Measurements from ENCODE around the gene COL13A1.

The COL13A1 gene

GRCh38 chr10:69766161-69766910, 35.4 kb upstream of the COL13A1 start:
- TF ChIP-seq PAX5 (IDR thresholded peaks at IDR 0.05; ENCODE audit: insufficient read depth, low read length, severe bottlenecking) (no peak), POU2F2 (IDR thresholded peaks at IDR 0.05; ENCODE audit: low read depth, low read length) (no peak), POLR2AphosphoS5 (IDR thresholded peaks at IDR 0.05; ENCODE audit: low read depth, low read length) (no peak), SPI1 (IDR thresholded peaks at IDR 0.05; ENCODE audit: low read depth, low read length) (no peak), POLR2A (IDR thresholded peaks at IDR 0.05; ENCODE audit: low read depth, low read length) (no peak), TAF1 (IDR thresholded peaks at IDR 0.05; ENCODE audit: low read depth, low read length) (no peak)
- FAIRE-seq = no peak
- DNase-seq (ENCODE audit: insufficient read length, low spot score) = no peak

DNA sequence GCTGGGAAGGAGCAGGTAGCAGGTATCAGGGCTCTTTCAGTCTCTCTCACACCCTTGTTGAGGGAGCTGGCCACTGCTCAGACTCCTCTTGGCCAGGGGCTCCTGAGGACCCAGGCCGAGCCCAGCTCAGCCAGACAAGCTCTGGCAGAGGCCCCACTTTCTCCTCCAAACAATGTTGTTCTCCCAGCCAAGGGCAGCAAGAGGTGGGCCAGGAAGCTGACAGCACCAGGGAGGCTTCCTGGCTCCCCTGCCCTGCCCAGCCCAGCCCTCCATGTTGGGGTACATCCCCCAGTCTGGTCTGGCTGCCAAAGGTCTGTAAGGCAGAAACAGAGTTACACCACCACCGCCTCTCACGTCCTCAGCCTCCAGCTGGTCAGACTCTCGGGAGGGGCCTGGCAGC, 33.9 kb upstream of the COL13A1 start:
- DNase-seq (ENCODE audit: insufficient read length, low spot score) (no peak), FAIRE-seq (no peak)
- TF ChIP-seq TAF1 (IDR thresholded peaks at IDR 0.05; ENCODE audit: low read depth, low read length) (no peak), SPI1 (IDR thresholded peaks at IDR 0.05; ENCODE audit: low read depth, low read length) (no peak), POLR2A (IDR thresholded peaks at IDR 0.05; ENCODE audit: low read depth, low read length) (no peak), PAX5 (IDR thresholded peaks at IDR 0.05; ENCODE audit: insufficient read depth, low read length, severe bottlenecking) (no peak), POU2F2 (IDR thresholded peaks at IDR 0.05; ENCODE audit: low read depth, low read length) (no peak), POLR2AphosphoS5 (IDR thresholded peaks at IDR 0.05; ENCODE audit: low read depth, low read length) (no peak)

DNA sequence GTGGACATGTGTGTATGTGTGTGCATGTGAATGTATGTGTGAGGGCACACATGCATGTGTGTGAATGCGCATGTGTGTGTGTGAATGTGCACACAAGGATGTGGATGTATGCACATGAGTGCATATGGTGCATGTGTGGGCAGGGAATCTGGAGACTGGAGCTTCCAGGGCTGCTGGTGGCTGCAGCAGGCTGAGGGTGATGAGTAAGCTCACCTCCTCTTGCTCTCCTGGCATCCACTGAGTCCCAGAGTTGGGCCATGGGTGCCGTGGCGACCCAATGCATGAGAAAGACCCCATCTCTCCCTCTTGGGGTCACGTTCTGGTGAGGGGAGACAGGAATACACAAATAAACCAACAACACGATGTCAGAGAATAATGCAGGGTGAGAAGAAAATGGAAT, 33.3 kb upstream of the COL13A1 start:
- no peak for DNase-seq (ENCODE audit: insufficient read length, low spot score)
- no peak for FAIRE-seq
- TF ChIP-seq PAX5 (IDR thresholded peaks at IDR 0.05; ENCODE audit: insufficient read depth, low read length, severe bottlenecking) = no peak
- TF ChIP-seq TAF1 (IDR thresholded peaks at IDR 0.05; ENCODE audit: low read depth, low read length) = no peak
- TF ChIP-seq POLR2AphosphoS5 (IDR thresholded peaks at IDR 0.05; ENCODE audit: low read depth, low read length) = no peak
- no peak for TF ChIP-seq POLR2A (IDR thresholded peaks at IDR 0.05; ENCODE audit: low read depth, low read length)
- TF ChIP-seq POU2F2 (IDR thresholded peaks at IDR 0.05; ENCODE audit: low read depth, low read length) = no peak
- no peak for TF ChIP-seq SPI1 (IDR thresholded peaks at IDR 0.05; ENCODE audit: low read depth, low read length)

DNA sequence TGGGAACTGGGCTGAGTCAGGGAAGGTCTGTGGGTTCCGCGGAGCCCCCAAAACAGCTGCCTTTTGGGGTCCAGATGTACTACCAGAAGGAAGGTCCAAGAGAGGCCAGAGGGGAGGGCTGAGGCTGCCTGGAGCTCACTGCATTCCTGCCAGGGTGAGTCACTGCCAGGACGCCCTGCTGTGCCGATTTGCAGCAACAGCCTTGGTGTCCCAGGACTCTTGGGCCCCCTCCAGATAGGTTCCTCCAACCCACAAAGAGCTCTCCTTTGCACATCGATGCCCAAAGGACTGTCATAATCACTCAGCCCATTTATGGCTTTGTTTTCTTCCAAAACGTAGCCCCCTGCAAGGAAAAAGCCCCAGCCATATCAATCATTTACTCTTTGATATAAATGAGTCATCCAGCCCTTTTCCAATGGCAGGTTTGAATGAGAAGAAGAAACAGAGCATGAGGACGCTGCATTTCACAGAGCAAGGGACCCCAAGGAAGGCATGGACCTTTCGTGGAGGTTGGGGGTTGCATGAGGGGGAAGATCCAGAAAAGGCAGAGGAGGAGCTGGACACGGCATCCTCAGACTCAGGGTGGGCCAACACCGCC, 32.2 kb upstream of the COL13A1 start:
- FAIRE-seq = no peak
- no peak for DNase-seq (ENCODE audit: insufficient read length, low spot score)
- no peak for TF ChIP-seq TAF1 (IDR thresholded peaks at IDR 0.05; ENCODE audit: low read depth, low read length)
- TF ChIP-seq POLR2AphosphoS5 (IDR thresholded peaks at IDR 0.05; ENCODE audit: low read depth, low read length) = no peak
- TF ChIP-seq POLR2A (IDR thresholded peaks at IDR 0.05; ENCODE audit: low read depth, low read length) = no peak
- TF ChIP-seq PAX5 (IDR thresholded peaks at IDR 0.05; ENCODE audit: insufficient read depth, low read length, severe bottlenecking) = no peak
- no peak for TF ChIP-seq SPI1 (IDR thresholded peaks at IDR 0.05; ENCODE audit: low read depth, low read length)
- no peak for TF ChIP-seq POU2F2 (IDR thresholded peaks at IDR 0.05; ENCODE audit: low read depth, low read length)

- DNase-seq (ENCODE audit: insufficient read length, low spot score) (no peak), FAIRE-seq (no peak)
- no peak for TF ChIP-seq TAF1 (IDR thresholded peaks at IDR 0.05; ENCODE audit: low read depth, low read length)
- peak; percentile 50; the same call in 1 of the 2 replicates for TF ChIP-seq SPI1 (IDR thresholded peaks at IDR 0.05; ENCODE audit: low read depth, low read length)
These were observed 28.6 kb upstream of the COL13A1 start for GRCh38 chr10:69772933-69773704.

GRCh38 chr10:69774596-69774995, 27.1 kb upstream of the COL13A1 start:
- no peak for TF ChIP-seq POU2F2 (IDR thresholded peaks at IDR 0.05; ENCODE audit: low read depth, low read length)
- TF ChIP-seq SPI1 (IDR thresholded peaks at IDR 0.05; ENCODE audit: low read depth, low read length) = no peak
- TF ChIP-seq POLR2A (IDR thresholded peaks at IDR 0.05; ENCODE audit: low read depth, low read length) = no peak
- TF ChIP-seq PAX5 (IDR thresholded peaks at IDR 0.05; ENCODE audit: insufficient read depth, low read length, severe bottlenecking) = no peak
- FAIRE-seq (no peak), DNase-seq (ENCODE audit: insufficient read length, low spot score) (no peak)

- FAIRE-seq = no peak
- no peak for DNase-seq (ENCODE audit: insufficient read length, low spot score)
These were observed 21.6 kb upstream of the COL13A1 start for GRCh38 chr10:69780077-69780476.

GRCh38 chr10:69781576-69781975, 20.1 kb upstream of the COL13A1 start:
- TF ChIP-seq TAF1 (IDR thresholded peaks at IDR 0.05; ENCODE audit: low read depth, low read length) = no peak
- TF ChIP-seq POU2F2 (IDR thresholded peaks at IDR 0.05; ENCODE audit: low read depth, low read length) = no peak
- no peak for TF ChIP-seq POLR2AphosphoS5 (IDR thresholded peaks at IDR 0.05; ENCODE audit: low read depth, low read length)
- TF ChIP-seq SPI1 (IDR thresholded peaks at IDR 0.05; ENCODE audit: low read depth, low read length) = no peak
- no peak for TF ChIP-seq PAX5 (IDR thresholded peaks at IDR 0.05; ENCODE audit: insufficient read depth, low read length, severe bottlenecking)
- TF ChIP-seq POLR2A (IDR thresholded peaks at IDR 0.05; ENCODE audit: low read depth, low read length) = no peak
- FAIRE-seq (no peak), DNase-seq (ENCODE audit: insufficient read length, low spot score) (no peak)

More at GRCh38 chr10:69780077-69780476, 21.6 kb upstream of the COL13A1 start:
- TF ChIP-seq SPI1 (IDR thresholded peaks at IDR 0.05; ENCODE audit: low read depth, low read length) (no peak), TAF1 (IDR thresholded peaks at IDR 0.05; ENCODE audit: low read depth, low read length) (no peak), PAX5 (IDR thresholded peaks at IDR 0.05; ENCODE audit: insufficient read depth, low read length, severe bottlenecking) (no peak), POLR2AphosphoS5 (IDR thresholded peaks at IDR 0.05; ENCODE audit: low read depth, low read length) (no peak), POLR2A (IDR thresholded peaks at IDR 0.05; ENCODE audit: low read depth, low read length) (no peak), POU2F2 (IDR thresholded peaks at IDR 0.05; ENCODE audit: low read depth, low read length) (no peak)

DNA sequence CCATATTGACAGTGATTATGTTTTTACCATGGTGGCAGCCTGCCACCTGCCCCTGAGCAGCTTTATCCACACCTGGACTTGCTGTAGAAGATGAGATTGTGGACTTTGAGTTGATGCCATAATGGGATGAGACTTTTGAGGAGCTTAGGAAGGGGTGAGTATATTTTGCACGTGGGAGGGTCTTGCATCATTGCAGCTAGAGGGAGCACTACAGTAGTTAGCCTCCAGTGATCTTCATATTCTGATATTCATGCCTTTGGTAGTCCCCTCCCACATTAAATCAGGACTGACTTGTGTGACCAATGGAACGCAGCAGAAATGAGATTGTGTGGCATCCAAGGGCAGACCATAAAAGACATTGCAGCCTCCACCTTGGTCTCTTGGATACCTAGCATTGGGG, 18.2 kb upstream of the COL13A1 start:
- no peak for DNase-seq (ENCODE audit: insufficient read length, low spot score)
- TF ChIP-seq PAX5 (IDR thresholded peaks at IDR 0.05; ENCODE audit: insufficient read depth, low read length, severe bottlenecking) = no peak
- TF ChIP-seq TAF1 (IDR thresholded peaks at IDR 0.05; ENCODE audit: low read depth, low read length) = no peak
- no peak for TF ChIP-seq POLR2A (IDR thresholded peaks at IDR 0.05; ENCODE audit: low read depth, low read length)
- no peak for TF ChIP-seq SPI1 (IDR thresholded peaks at IDR 0.05; ENCODE audit: low read depth, low read length)
- no peak for TF ChIP-seq POU2F2 (IDR thresholded peaks at IDR 0.05; ENCODE audit: low read depth, low read length)
- TF ChIP-seq POLR2AphosphoS5 (IDR thresholded peaks at IDR 0.05; ENCODE audit: low read depth, low read length) = no peak
- FAIRE-seq = no peak
